ENCODE measurements around the gene GRN.
"Not testable (repeated sequence)": the region's sequence is repeated elsewhere in the genome, so short reads cannot be mapped to it uniquely, and the experiment has no call there.

GRN gene

DNA sequence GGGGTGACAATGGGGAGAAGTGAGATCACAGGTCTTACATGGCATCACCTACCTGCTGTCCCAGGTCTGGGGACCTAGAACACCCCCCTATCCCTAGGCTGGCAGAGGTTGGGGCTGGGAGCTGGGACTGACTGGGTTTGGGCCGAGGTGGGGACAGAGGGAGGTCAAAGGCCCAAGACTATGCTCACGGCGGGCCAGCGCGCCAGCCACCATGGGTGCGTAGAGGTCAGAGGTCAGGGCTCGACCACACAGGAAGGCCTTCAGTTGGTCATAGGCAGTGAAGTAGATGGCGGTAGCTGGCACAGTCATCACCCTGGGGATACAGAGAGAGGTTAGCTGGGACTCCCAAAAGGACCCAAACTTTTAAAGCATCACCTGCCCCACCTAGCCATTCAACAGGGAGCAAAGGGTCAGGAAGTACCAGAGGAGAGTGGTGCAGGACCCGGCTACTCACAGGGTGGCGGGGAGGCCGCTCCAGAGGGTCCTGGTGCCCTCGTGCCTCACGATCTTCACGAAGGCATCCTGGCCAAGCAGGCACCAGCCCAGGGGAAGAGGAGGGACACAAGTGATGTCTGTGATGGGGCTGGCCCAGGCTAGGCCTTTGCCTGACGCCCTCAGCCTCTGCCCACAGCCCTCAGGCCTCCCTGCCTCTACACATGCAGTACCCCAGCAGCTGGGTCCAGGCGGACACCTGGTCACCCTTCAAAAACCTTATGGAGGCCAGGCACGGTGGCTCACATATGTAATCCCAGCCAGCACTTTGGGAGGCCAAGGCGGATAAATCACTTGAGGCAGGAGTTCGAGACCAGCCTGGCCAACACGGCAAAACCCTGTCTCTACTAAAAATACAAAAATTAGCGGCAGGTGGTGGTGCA is 23.6 kb upstream of the GRN start:
- no peak for DNase-seq

- no peak for DNase-seq
Observed at GRCh38 chr17:44322236-44322895, 22.7 kb upstream of the GRN start.

- DNase-seq, result no peak
Observed at GRCh38 chr17:44323359-44324091, 21.6 kb upstream of the GRN start.

DNA sequence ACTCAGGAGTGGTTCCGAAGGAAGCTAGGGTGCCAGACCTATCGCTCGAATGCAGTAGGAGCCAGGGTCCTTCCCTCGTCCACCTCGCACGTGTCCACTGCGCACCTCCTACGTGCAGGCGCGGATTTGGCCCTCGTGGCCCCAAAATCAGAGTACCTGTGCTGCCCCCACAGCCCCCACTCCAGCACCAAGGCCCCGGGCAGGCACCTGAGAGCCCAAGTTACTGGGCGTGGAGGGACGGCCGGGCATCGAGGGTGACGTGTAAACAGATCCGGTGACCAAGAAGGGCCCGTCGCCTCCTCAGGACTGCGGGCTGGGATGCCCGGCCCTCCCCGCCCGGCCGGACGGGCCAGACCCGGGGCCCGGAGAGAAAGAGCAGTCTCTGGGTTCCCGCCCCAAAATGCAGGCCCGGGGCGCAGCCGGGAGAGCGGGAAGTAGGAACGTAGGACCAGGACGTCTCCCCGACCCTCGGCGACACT is 21.0 kb upstream of the GRN start:
- no peak for DNase-seq

DNA sequence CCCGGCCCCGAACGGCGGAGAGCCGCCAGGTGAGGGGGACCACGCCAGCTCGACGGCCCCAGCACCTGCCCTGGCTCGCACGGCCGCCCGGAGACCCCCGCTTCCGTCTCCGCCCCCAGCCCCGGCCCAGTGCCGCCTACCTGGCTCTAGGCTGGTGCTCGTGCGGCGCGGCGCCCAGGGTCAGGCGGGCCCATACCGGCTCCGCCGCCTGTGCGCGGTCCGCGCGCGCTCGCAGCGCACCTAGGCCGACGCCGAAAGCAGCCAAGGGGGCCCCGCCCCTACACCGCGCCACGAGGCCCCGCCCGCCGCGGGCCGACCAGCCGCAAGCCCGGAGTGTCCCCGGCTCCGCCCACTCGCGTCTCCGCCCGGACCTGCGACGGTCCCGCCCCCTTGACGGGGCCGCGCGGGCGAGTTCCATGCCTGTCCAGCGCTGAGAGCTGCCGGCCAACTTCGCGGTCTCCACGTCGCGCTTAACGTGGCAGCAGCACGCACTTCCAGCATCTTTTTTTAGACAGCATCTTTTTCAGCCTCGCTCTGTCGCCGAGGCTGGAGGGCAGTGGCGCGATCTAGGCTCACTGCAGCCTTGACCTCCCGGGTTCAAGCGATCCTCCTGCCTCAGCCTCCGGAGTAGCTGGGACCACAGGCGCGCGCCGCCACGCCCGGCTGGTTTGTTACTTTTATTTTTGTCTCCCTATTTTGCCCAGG is 20.4 kb upstream of the GRN start, which contains the start of gene SLC25A39:
TSS of gene SLC25A39 (minus strand) at position 253 of the 705 bp plus-strand sequence. CDS start 1,261 bp downstream, outside the sequence.
- DNase-seq, result peak; percentile 92

DNA sequence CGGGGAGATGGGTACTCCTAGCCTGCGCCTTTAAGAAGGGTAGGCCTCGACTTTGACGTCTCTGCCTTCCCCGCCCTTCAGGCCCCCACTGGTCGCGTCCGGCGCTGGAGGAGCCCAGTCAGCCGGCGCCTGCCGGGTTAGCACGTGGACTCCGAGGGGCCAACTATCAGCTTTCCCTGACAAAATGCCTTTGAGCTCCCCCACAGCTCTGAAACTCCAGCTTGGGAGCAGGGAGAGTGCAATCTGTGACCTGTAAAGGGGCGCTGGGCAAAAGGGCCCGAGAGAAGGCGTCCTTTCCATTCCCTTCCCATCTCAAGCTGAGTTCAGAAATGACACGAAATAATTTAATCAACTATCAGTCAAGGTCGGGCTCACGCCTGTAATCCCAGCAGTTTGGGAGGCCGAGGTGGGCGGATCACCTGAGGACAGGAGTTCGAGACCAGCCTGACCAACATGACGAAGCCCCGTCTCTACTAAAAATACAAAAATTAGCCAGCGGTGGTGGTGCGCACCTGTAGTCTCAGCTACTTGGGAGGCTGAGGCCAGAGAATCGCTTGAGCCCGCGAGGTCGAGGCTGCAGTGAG is 18.1 kb upstream of the GRN start:
- DNase-seq, result peak; percentile 96

- no peak for DNase-seq
Observed at GRCh38 chr17:44327715-44328449, 17.2 kb upstream of the GRN start.

GRCh38 chr17:44329516-44329915 is 15.6 kb upstream of the GRN start:
- not testable (repeated sequence) for DNase-seq

DNA sequence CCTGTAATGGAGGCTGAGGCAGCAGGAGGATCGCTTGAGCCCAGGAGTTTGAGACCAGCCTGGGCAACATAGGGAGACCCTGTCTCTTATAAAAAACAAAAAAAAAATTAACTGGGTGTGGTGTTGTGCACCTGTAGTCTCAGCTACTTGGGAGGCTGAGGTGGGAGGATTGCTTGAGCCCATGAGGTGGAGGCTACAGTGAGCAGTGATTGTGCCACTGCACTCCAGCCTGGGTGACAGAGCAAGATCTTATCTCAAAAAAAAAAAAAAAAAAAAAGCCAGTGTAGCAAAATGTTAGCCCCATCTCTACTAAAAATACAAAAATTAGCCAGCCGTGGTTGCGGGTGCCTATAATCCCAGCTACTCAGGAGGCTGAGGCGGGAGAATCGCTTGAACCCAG is 14.8 kb upstream of the GRN start:
- DNase-seq, result not testable (repeated sequence)

GRCh38 chr17:44331249-44331760 is 13.8 kb upstream of the GRN start:
- peak; percentile 81 for DNase-seq

DNA sequence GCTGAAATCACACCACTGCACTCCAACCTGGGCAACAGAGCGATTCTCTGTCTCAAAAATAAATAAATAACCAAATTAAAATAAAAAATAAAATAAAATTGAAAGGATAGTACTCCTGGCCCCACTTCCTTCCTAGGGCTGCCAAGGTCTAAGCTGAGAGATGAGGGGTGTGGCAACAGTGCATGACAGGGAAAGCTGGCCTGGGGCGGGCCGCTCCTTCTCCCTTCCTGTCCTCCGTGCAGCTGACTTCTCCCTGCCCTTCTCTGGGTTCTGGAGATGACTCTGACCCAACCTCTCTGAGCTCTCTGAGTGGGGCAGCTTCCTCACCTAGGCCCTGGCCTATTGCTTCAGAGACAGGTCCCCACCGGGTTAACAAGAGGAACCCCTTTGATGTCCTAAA is 11.7 kb upstream of the GRN start:
- DNase-seq, result no peak

DNA sequence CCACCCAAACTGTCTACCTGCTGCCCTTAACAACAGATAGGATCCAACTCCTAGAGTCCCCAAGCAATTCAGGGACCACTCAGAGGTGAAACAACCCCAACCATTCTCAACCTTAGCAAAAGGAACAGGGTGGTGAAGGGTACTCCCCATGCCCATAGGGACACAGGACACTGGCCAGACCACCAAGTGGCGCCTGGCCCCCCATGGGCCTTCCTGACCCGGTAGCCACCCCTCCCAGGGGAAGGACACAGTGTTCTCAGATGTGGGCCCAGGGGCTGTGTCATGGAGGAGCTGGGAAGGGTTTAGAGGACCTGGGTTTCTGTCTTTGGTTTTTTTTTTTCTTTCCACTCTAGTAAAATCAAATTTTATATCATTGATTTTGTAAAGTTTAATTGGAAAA is 10.8 kb upstream of the GRN start:
- no peak for DNase-seq

GRCh38 chr17:44334727-44335126 is 10.4 kb upstream of the GRN start:
- no peak for DNase-seq

DNA sequence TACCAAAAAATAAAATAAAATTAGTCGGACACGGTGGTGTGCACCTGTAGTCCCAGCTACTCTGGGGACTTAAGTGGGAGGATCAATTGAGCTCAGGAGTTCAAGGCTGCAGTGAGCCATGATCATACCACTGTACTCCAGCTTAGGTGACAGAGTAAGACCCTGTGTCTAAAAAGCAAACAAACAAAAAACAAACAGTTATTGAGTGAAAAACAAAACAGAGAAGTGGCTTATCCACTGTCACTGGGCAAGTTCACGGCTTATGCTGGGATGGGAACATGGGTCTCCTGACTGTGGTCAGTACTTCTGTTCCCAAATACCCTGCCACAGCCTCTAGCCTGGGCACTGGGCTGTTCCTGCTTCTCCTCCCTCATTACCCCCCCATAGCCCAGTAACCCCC is 9.5 kb upstream of the GRN start:
- no peak for DNase-seq

DNA sequence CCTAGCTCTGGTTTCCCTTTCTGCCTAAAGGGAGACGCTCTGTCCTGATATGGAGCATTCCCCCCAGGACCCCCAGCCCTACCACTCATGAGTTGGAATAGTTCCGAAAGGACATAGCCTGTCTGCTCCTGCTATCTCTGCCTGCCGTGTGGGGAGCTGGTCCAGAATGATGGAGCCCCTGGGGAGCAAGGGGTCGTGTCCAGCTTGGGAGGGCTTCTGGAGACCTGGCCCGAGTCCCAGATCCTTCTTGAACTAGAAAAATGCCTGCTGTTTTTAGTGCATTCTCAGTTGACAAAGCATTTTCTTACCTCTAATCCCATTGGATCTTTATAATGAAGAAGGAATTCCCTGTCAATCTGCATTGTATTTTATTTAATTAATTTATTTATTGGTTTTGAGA is 9.1 kb upstream of the GRN start:
- no peak for DNase-seq

- DNase-seq, result no peak
Observed at GRCh38 chr17:44338702-44339101, 6.4 kb upstream of the GRN start.

DNA sequence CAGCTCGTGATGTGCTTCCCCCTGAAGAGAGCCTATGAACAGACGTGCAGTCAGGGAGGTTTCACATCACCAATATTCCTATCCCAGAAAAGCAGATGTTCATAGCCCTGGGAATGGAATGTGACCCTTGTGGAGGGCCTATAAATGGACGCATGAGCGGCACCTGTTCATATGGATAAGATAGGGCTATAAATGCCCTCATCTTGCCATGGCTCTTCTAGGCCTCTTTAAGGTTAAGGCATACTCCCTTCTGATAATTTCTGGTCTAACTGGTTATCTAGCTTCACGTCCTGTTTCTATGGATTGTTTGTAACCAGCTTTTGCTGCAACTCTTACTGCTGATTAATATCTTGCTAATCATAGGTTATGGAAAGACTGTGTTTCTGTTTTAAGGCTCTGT is 4.5 kb upstream of the GRN start:
- not testable (repeated sequence) for DNase-seq

DNA sequence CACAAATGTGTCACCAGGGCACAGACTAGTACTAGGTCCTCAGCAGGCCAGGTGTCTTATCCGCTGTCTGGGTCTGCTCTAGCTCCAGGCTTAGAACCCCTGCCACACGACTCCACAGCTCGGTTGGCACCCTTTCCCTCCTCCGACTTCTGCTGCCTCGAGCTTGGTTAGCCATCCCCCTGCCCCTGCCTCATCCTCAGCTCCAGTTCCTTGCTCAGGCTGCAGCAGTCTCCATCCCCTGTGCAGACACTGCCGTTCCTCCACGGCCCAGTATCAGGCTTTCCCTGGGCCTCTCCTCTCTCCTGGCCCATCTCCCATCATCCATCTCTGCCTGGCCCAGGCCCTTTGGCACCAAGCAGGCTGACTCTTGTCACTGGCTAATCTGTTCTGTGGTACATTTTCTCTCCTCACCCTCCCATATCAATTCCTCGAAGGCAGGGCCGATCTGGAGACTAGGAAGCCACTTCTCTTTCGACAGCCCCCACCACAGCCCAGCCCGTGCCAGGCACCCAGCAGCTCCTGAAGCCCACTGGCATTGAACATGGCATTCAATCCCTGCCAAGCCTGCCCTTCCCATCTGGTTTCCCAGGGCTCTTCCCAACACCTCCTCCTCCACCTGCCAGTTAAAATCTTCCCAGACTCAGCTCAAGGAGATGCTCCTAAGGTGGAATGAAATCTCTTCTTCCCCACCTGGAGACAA is 1.4 kb upstream of the GRN start:
- no peak for DNase-seq

DNA sequence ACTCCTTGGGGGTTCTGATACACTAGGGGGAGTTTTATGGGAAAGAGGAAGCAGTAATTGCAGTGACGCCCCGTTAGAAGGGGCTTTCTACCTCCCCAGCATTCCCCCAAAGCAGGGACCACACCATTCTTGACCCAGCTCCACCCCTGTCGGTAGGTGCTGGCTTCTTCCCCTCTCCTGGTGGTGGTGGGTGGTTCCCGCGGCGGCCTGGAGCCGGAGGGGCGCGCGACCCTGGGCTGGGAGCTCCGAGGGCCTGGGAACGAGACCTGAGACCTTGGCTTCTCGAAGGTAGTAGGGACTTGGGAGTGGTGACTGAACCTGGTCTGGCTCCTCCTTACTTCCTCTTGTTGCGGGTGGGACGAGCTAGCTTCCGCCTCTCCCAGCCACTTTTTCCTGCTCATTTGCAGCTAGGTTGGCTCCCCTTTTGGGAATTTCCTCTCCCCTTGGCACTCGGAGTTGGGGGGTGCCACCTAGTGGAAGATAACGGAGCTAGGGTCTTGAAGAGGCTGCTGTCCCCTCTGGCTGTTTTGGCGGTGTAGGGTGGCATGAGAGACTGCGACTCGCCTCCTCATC is 438 bp downstream of the GRN start:
- peak; percentile 79 for DNase-seq
